Epithelial cell of esophagus (primary cell): Measurements from ENCODE around the gene MGAT4B.
"Not testable (repeated sequence)": the region's sequence is repeated elsewhere in the genome, so short reads cannot be mapped to it uniquely, and the experiment has no call there.

ENCODE experiments used
- DNase-seq: peaks from one replicate; pipeline ENCODE4 v3.0.0; 2010; ENCODE audit warnings: low read depth
- H3K4me3 ChIP-seq: 2 replicates; pipeline ENCODE4 v1.5.1; 2011; ENCODE audit warnings: mild to moderate bottlenecking, low read length, control low read depth
- TF ChIP-seq, protein P1 (sequence below): IDR thresholded peaks from 2 replicates; pipeline ENCODE4 v1.5.1; 2011; ENCODE audit warnings: low read depth, mild to moderate bottlenecking, low read length, control low read depth, inconsistent platforms; ENCODE audit not compliant: insufficient read depth; ENCODE audit errors: missing control alignments

Gene MGAT4B

DNA sequence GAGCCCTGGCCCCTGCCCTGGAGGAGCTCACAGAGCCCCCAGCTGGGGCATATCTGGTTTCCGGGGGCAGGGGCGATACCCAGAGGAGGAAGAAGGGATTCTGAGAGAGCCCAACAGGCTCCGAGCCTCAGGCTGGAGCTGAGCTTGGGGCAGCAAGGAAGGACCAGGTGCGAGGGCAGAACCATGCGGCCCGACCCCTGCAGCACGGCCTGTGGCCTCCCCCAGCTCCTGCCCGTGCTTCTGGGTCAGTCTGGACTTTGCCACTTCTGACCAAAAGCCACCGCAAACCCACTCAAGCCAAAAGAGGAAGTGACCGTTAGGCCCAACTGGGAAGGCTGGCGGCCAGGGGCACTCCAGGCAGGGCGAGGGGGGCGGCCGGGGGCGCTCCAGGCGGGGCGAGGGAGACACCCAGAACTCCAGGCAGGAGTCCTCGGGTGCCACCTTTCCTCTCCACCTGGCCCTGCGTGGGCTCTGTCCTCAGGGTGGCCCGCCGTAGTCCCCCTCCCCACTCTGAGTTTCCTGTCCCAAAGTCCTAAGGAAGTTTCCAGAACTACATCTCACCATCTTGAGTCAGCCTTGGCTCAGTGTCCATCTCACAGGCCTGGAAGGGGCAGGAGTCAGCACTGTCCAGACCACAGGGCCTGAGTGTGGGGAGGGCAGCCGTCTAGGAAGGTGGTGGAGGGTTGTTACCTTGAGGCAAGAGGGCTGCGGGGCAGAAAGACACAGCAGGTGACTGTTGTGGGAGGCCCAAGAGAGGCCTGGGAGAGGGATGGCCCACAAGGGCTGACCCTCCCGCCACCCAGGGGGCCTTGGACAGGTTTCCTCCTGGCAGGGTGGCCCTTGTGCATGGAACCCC, 13.8 kb downstream of the MGAT4B start:
- TF ChIP-seq, protein P1, sequence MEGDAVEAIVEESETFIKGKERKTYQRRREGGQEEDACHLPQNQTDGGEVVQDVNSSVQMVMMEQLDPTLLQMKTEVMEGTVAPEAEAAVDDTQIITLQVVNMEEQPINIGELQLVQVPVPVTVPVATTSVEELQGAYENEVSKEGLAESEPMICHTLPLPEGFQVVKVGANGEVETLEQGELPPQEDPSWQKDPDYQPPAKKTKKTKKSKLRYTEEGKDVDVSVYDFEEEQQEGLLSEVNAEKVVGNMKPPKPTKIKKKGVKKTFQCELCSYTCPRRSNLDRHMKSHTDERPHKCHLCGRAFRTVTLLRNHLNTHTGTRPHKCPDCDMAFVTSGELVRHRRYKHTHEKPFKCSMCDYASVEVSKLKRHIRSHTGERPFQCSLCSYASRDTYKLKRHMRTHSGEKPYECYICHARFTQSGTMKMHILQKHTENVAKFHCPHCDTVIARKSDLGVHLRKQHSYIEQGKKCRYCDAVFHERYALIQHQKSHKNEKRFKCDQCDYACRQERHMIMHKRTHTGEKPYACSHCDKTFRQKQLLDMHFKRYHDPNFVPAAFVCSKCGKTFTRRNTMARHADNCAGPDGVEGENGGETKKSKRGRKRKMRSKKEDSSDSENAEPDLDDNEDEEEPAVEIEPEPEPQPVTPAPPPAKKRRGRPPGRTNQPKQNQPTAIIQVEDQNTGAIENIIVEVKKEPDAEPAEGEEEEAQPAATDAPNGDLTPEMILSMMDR: no peak
- DNase-seq: no peak
- no peak overlapping the region for H3K4me3 ChIP-seq

DNA sequence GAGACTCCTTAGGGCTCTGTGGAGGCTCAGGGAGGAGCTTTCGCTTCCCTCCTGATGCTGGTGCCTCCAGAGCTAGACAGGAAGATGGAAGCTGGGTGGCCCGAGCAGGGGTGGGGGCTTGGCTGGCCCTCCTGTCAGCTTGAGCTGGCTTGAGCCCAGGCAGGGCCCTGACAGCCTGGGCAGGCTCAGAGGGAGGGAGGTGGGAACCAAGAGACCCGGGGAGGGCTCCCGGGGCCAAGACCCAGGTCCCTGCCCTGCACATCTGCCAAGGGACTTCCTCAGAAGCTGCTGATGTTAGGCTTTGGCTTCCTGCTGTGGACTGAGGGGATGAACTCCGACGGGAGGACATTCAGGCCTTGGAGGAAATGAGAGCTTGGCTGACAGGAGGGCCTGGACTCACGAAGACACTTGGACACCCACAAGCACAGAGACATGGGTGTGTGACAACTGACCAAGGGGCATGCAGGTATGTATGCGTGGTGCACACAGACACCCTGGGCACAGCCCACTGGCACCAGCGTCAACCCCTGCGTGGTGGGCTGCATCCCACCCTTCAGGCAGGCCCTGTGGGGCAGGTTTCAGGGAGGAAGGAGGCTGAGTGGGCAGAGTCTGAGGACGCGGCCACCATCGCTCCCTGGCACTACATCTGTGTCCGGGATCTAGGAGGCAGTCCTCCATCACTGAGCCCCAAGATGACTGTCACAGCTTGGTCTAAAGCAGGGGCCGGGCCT, 14.6 kb downstream of the MGAT4B start:
- DNase-seq: no peak
- TF ChIP-seq, protein P1: no peak
- no peak overlapping the region for H3K4me3 ChIP-seq

DNA sequence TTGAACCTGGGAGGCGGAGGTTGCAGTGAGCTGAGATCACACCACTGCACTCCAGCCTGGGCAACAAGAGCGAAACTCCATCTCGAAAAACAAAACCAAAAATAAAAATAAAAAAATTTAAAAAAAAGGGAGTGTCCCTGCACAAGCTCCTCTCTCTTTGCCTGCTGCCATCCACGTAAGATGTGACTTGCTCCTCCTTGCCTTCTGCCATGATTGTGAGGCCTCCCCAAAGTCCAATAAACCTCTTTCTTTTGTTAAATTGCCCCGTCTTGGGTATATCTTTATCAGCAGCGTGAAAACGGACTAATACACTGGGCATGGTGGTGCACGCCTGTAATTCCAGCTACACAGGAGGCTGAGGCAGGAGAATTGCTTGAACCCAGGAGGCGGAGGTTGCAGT, 17.4 kb downstream of the MGAT4B start:
- H3K4me3 ChIP-seq, DNase-seq: not testable (repeated sequence)

- TF ChIP-seq, protein P1: no peak
- no peak for DNase-seq
- no peak overlapping the region for H3K4me3 ChIP-seq
Measured at GRCh38 chr5:179788193-179788854, 18.3 kb downstream of the MGAT4B start.

DNA sequence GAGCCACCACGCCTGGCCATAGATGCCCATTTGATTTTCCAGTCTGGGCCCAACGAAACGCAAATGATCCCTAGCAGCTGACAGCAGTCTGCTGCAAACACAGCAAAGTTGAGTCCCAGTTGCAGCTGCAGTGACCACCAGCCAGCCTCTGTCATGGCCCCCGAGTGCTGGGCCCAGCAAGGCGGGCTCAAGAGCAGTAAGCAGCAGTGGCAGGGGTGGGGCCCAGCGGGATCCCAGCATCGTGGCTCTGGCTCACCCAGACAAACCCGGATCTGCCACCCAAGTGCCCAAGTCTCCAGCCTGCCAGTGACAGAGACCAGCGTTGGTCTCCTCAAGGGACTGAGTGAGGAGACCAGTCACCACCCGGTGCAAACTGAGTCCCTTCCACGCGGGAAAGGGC, 19.8 kb downstream of the MGAT4B start:
- H3K4me3 ChIP-seq: no peak overlapping the region
- TF ChIP-seq, protein P1: no peak
- no peak for DNase-seq

GRCh38 chr5:179783128-179783527, 23.5 kb downstream of the MGAT4B start:
- no peak overlapping the region for H3K4me3 ChIP-seq
- TF ChIP-seq, protein P1: no peak
- no peak for DNase-seq

GRCh38 chr5:179781846-179782245, 24.8 kb downstream of the MGAT4B start:
- TF ChIP-seq, protein P1: no peak
- no peak overlapping the region for H3K4me3 ChIP-seq
- no peak for DNase-seq
